HG02970 (cell line): ENCODE data around the gene RNF225.
A peak's percentile ranks its signal among the peaks of the same experiment; 100 is the strongest.
"Not testable (repeated sequence)": the region's sequence is repeated elsewhere in the genome, so short reads cannot be mapped to it uniquely, and the experiment has no call there.

ENCODE experiments used
- ATAC-seq: cut with Tn5 transposase; IDR thresholded peaks from one replicate; pipeline ENCODE4 v1.9.1; 2021; ENCODE audit warnings: mild to moderate bottlenecking, moderate library complexity, moderate number of reproducible peaks; ENCODE audit not compliant: unreplicated experiment, low FRiP score

RNF225 gene

GRCh38 chr19:58395220-58395978 lies at the start of gene RNF225:
Gene RNF225 (plus strand): TSS chr19:58395656. CDS start chr19:58396090, 434 bp downstream.
- no peak for ATAC-seq

DNA sequence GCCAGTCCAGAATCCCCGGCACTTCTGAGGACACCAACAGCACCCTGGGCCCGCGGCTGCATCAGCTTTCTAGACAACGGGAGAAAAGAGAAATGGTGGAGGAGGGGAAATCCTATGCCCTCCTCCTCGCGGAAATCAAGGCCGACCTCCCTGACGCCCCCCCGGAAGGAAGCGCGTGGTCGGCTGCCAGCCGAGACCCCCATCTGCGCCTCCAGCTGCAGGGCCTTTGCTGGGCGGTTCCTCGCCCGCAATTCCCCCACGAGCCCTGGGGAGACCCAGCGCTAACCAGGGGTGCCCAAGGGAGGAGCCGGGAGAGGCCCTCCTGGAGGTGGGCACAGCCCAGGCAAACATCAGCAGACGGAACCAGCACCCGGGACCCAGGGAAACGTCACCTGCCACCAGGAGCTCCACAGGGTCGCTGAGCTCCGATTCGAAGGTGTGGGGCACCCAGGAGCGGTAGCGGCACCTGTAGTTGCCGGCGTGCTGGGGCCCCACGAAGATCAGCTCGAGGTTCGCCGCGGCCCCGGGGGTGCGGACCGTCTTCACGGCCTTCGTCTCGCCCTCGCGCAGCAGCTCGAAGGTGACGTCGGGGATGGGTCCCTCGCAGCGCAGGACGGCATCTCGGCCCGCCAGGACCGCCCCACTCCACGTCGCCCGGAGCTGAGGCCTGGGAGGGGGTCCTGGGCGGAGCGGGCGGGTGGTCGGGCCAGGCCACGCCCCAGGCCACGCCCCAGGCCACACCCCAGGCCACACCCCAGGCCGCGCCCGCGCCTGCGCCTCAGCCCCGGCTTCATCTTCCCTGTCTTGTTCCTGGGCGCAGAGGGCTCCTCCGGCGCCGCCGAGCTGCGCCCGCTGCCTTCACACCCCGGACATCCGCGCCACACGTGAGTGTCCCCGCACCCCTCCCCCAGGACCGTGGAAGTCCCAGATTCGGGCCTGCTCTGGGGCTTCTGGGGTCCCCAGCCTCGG lies 48.2 kb upstream of the RNF225 start:
- ATAC-seq, result peak; percentile 77

- not testable (repeated sequence) for ATAC-seq
Observed at GRCh38 chr19:58348080-58348479, 47.4 kb upstream of the RNF225 start.

- no peak for ATAC-seq
Observed at GRCh38 chr19:58349590-58349989, 45.9 kb upstream of the RNF225 start.

DNA sequence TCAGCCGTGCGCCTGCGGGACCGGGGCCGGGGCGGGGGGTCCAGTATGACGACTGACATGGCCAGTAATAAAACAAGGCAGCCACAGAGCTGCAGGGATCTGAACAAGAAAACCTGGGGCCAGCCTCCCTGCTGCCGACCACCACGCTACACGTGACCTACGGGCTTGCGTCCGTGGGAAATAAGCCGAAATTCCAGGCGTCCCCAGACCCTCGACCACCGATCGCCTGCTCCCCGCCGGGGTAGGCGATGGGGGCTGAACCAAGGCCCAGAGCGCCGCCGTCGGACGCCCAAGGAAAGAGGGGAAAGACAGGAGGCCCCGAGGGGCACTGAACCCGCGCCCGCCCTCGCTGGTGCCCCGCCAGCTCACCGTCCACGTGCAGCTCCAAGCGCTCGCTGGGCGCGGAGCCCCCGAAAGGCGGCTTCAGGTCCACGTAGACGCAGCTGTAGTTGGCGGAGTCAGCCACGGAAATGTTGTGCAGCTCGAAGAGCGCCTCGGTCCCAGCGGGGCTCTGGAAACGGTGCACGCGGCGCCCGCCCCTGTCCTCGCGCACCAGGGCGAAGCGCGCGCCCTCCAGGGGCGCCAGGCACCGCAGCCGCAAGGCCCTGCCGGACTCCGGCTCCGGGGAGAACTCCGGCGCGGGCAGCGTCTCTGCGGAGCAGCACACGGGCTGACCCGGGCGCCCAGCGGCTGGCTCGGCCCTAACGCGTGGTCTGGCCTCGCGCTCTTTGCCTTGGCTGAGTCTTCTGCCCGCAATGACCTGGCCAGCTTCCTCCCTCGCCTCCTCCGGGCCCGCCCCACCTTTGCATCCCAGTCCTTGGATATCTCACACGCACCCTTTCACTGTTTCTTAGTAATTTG lies 45.2 kb upstream of the RNF225 start:
- ATAC-seq, result no peak

- no peak for ATAC-seq
Observed at GRCh38 chr19:58350871-58351557, 44.4 kb upstream of the RNF225 start.

GRCh38 chr19:58351558-58351878 lies 43.9 kb upstream of the RNF225 start:
- no peak for ATAC-seq

DNA sequence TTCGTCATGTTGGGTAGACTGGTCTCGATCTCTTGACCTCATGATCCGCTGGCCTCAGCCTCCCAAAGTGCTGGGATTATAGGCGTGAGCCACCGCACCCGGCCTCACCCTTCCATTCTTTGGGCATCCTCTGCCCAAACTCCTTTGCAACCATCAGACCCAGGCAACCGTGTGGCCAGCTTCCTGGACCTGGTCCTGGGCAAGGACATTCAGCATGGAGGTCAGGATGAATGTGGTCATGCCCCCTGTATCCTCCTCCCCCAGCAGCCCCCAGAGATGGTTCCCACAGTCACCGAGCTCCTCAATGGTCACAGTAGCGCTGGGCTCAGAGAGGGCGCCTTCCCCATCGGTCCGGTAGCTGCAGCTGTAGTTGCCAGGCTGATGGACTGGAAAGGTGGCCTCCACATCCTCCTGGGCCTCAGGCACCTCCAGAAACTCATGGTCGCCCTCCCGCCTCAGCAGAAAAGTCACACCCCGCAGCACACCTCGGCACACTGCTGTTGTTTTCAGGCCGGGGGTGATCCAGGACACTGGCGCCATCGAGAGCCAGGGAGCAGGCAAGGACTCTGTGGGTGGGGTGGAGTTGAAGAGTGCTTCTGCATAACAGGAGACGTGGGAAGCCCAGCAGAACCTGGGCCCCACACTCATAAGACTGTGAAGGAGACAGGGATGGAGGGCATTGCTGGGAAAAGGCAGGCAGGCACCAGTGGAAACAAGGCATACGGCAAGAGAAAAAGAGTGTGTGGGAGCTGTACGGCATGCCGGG lies 43.3 kb upstream of the RNF225 start:
- ATAC-seq, result no peak

DNA sequence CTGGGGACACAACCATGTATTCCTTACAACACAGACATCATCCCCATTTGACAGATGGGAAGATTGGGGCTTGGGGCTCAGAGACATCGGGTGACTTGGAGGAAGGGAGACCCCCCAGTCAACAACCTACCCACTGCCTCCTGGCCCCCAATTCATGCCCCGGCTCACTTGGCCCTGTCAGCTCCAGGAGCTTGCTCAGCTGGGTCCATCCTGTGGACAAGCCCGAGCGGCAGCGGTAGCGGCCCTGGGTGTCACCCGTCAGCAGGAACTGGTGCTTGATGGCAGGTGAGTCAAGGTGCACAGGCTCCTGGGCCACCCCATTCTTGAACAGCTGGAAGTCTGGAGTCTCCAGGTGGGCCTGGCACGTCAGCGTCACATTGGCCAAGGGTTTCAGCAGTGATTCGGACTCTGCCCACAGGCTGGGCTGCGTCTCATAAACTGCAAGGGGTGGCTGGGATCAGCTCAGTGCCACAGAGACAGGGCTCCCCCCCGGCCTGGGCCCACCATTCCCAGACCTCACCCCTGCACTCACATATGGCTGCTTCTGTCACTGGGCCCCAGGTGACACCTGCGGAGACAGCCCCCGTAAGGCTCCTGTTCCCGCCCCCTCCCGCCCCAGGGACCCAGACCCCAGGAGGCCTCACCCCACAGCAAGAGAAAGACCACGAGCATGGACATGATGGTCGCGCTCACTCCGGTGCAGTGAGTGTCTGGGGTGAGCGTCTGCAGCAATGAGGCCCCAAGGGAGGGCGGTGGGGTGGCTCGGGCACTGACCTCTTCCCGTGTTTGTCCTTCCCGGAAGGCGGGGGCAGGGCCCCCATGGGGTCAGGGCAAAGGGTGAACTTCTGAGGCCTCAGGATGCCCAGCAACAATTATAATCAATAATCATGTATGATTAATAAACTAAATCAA lies 42.4 kb upstream of the RNF225 start, which contains the start of gene A1BG:
A1BG (minus strand) TSS at position 733 of the 912 bp plus-strand sequence; CDS start at position 678, 55 bp downstream.
- ATAC-seq, result no peak

DNA sequence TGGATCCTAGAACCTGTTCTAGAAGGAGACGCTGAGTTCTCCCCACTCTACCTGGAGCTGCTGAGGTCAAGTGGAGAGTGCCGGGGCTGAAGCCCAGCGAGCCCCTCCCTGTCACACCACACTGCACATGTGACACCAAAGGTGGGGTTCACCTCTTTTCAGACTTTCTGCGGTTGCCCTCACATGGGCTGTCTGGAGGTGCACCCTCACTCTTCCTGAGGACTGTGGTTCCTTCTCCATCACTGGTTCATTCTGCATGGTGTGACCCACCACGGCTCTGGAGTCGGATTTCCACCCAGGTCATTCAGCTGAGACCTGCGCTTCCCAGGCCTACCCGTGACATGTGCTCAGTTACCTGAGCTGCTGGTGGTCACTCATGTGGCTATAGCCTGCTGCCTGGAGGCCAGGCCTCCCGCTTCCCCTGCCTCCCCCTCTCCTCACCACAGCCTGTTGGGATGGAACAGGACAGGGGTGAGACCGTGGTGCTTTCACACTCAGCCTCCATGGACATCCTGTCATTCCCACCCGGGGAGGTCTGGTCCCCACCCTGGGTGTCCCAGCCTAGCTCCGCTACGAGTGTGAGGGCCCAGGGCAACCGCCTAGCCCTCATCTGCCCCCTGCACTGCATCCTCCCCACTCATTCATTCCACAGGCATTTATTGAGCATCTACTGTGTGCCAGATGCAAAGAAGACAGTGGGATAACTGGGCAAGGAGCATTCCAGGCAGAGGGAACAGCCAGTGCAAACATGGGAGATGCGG lies 41.6 kb upstream of the RNF225 start:
- no peak for ATAC-seq

DNA sequence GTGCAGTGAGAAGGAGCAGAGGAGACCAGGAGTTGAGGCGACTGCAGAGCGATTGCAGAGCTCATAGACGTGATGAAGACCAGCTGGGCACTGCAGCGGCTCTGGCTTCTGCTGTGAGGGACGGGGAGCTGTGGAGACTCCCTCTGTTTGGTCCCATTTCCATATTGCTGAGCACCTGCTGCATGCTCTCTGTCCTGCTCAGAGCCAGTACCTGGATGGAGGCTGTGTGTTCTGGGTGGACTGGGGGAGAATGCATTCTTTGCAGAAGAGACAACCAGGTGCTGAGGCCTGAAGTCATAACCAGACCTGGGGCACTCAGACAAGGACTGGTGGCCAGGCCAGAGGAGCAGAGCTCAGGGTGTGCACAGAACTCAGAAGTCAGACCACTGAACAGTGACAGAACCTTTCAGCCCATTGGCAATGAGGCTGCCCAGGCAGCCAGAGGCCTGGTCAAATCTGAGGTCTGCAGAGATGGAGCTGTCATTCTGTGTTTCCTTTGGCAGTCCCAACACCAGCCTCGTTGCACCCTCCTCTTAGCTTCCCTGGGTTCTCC lies 40.9 kb upstream of the RNF225 start:
- no peak for ATAC-seq

DNA sequence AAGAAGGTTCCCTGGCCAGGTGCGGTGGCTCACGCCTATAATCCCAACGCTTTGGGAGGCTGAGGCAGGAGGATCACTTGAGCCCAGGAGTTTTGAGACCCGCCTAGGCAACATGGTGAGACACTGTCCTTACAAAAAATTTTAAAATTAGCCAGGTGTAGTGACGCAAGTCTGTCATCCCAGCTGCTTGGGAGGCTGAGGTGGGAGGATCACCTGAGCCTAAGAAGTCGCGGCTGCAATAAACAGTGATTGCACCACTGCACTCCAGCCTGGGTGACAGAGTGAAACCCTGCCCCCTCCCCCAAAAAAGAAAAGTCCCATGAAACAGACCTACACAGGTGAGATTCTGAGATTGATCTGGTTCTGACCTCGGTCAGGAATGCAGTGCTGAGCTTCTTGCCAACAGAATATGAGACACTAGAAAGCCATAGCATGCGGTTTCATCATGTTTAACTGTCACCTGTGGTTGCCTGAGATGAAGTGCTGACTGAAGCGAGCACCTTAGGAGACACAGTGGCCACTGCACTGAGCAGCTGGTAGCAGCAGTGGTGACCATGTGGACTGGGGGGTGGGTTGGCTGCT lies 40.1 kb upstream of the RNF225 start:
- no peak for ATAC-seq

GRCh38 chr19:58355908-58356765 lies 39.3 kb upstream of the RNF225 start:
- no peak for ATAC-seq

- ATAC-seq, result no peak
Observed at GRCh38 chr19:58356766-58357480, 38.5 kb upstream of the RNF225 start.

DNA sequence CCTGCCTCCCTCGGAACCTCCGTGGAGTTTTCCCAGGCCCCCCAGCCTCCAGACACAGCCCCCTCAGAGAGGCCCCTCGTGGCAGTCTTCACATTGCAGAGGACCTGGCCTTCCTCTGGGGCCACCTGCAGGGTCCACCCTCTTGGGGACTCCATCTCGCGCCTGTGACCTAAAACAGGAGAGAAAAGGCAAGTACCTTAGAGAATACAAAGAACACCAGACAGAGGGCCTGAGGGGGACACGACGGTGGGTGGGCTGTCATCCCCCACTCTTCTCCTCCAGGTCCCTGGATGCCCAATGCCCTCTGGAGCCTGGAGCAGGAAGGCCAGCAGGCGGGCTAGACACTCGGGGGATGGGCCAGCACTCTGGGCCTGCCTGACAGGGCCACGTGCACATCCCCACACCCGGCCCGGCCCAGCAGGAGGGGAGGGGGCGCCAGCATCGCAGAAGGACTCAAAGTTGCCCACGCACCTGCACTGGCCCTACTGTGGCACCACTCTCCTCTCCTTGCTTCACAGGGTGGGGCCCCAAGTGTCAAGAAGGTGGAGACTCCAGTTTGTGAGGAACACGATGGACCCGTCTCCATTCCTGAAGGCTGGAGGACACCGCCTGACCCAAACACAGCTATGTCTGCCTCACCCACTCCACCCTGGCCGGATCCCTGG lies 37.8 kb upstream of the RNF225 start:
- ATAC-seq, result no peak
